Myocyte (in vitro differentiated cells): ENCODE results near the gene ORC4. TPM values are rescaled to one million over a fixed set of nuclear protein-coding genes. Genes with fewer than 3 reads are reported as not detected.

ENCODE experiments used
- DNase-seq: peaks from one replicate; pipeline ENCODE4 v3.0.0-alpha.2; 2012; ENCODE audit warnings: low read depth
- polyA plus RNA-seq: library from polyadenylated mRNA; unstranded; fragments of >200 nt; gene quantifications from one replicate; pipeline ENCODE4 v1.2.1, GENCODE V29; 2012; ENCODE audit warnings: missing spikeins
- total RNA-seq: library from RNA; depleted of rRNA; stranded (reverse); fragments of >200 nt; gene quantifications from 2 replicates; pipeline ENCODE4 v1.2.3, GENCODE V29; 2014

Gene ORC4
- 50.0 and 81.1 TPM in 2 replicates for total RNA-seq
- polyA plus RNA-seq, result 11.5 TPM

GRCh38 chr2:148020111-148021058 is at the start of gene ORC4:
ORC4 (minus strand) TSS chr2:148020737; CDS start chr2:147975958, 44,779 bp downstream.
- DNase-seq, result peak; percentile 100

- no peak for DNase-seq
Measured at GRCh38 chr2:148067801-148068200, 47.3 kb upstream of the ORC4 start.

GRCh38 chr2:148065936-148066335 is 45.4 kb upstream of the ORC4 start:
- DNase-seq, result no peak

GRCh38 chr2:148063633-148064032 is 43.1 kb upstream of the ORC4 start:
- DNase-seq, result no peak

GRCh38 chr2:148058641-148059040 is 38.1 kb upstream of the ORC4 start:
- no peak for DNase-seq

- no peak for DNase-seq
Measured at GRCh38 chr2:148052687-148053086, 32.1 kb upstream of the ORC4 start.

- DNase-seq, result no peak
Measured at GRCh38 chr2:148049284-148049683, 28.7 kb upstream of the ORC4 start.

- peak; percentile 49 for DNase-seq
Measured at GRCh38 chr2:148048475-148049221, 28.1 kb upstream of the ORC4 start.

GRCh38 chr2:148046802-148047201 is 26.3 kb upstream of the ORC4 start:
- no peak for DNase-seq

- no peak for DNase-seq
Measured at GRCh38 chr2:148044322-148044721, 23.8 kb upstream of the ORC4 start.

GRCh38 chr2:148042219-148042618 is 21.7 kb upstream of the ORC4 start:
- no peak for DNase-seq

GRCh38 chr2:148039783-148040182 is 19.2 kb upstream of the ORC4 start:
- DNase-seq, result no peak

- DNase-seq, result no peak
Measured at GRCh38 chr2:148032215-148032614, 11.7 kb upstream of the ORC4 start.

- DNase-seq, result no peak
Measured at GRCh38 chr2:148031152-148031551, 10.6 kb upstream of the ORC4 start.

GRCh38 chr2:148028781-148029180 is 8.2 kb upstream of the ORC4 start:
- DNase-seq, result no peak

- DNase-seq, result no peak
Measured at GRCh38 chr2:148027822-148028221, 7.3 kb upstream of the ORC4 start.

- DNase-seq, result peak; percentile 27
Measured at GRCh38 chr2:148026573-148026972, 6.0 kb upstream of the ORC4 start.

GRCh38 chr2:148023861-148024260 is 3.3 kb upstream of the ORC4 start:
- no peak for DNase-seq

- DNase-seq, result no peak
Measured at GRCh38 chr2:148022882-148023281, 2.3 kb upstream of the ORC4 start.

GRCh38 chr2:148022351-148022750 is 1.8 kb upstream of the ORC4 start:
- DNase-seq, result no peak

- DNase-seq, result peak; percentile 12
Measured at GRCh38 chr2:148021886-148022285, 1.3 kb upstream of the ORC4 start.
